ENCODE data around the gene ARMC7. TPM values are rescaled to one million over a fixed set of nuclear protein-coding genes. Genes with fewer than 3 reads are reported as not detected.
"Not testable (repeated sequence)": the region's sequence is repeated elsewhere in the genome, so short reads cannot be mapped to it uniquely, and the experiment has no call there.

Gene ARMC7
- total and polyA plus RNA-seq, 10 of the 15 experiments (the other 5 are each of a cell fraction or from before 2014, with no cell fraction given): 1.5 to 19.8 (median 6.3) TPM

DNA sequence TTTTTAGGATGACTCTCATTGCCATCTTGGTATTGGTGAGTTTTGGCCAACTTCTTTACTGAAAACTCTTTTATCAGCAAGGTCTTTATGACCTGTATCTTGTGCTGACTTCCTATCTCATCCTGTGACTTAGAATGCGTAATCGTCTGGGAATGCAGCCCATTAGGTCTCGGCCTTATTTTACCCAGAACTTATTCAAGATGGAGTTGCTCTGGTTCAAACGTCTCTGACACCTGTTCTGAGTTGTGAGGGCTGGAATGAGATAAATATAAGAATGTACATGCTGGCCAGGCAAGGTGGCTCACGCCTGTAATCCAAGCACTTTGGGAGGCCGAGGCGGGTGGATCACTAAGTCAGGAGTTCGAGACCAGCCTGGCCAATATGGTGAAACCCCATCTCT lies 48.7 kb downstream of the ARMC7 start:
- DNase-seq (ENCODE audit: low read depth, low spot score); H3K4me2 ChIP-seq (ENCODE audit: control insufficient read depth, insufficient read depth); BruUV-seq (replicated peaks); H4K20me1 ChIP-seq (ENCODE audit: control insufficient read depth, insufficient read depth); H2AFZ ChIP-seq (ENCODE audit: control insufficient read depth, low read depth, low read length); intact Hi-C loops (cut with micrococcal nuclease; ENCODE audit: unreplicated experiment); H3K79me2 ChIP-seq (ENCODE audit: control insufficient read depth, insufficient read depth, low read length); H3K4me3 ChIP-seq; H3K9me3 ChIP-seq (replicated peaks; ENCODE audit: control insufficient read depth, insufficient read depth, low read length); H3K27ac ChIP-seq (ENCODE audit: control insufficient read depth, insufficient read depth); FAIRE-seq; in situ Hi-C loops (cut with MboI); ATAC-seq; SMC1A ChIA-PET (ENCODE audit: uncharacterized antibody, unreplicated experiment); H3K27me3 ChIP-seq (replicated peaks in 1 of 2; ENCODE audit: control insufficient read depth in 2 of 2, insufficient read depth in 2 of 2, low read length in 1 of 2); H3K36me3 ChIP-seq (ENCODE audit: control insufficient read depth in 2 of 2, insufficient read depth in 2 of 2, low read length in 1 of 2); RAD21 ChIA-PET (ENCODE audit: unreplicated experiment); H3K4me1 ChIP-seq (ENCODE audit: control insufficient read depth, insufficient read depth, low read length); H3K9ac ChIP-seq (ENCODE audit: control insufficient read depth, insufficient read depth, low read length): not testable (repeated sequence)
- ChIA-PET POLR2A (interaction anchor here (0.7 kb wide), 2 partner anchors 15 to 528 kb away, joined by 3 to 6 read pairs; no protein-coding TSS in a partner anchor), CTCF (interaction anchor here (1.2 to 2.5 kb wide), 2 partner anchors 13 to 42 kb away, joined by 3 to 10 read pairs; no protein-coding TSS in a partner anchor)
- WGBS (ENCODE audit: insufficient coverage, insufficient replicate concordance, low lambda C conversion rate, missing lambda C conversion rate): 99% methylated on average over 8 of the region's 8 CpGs

DNA sequence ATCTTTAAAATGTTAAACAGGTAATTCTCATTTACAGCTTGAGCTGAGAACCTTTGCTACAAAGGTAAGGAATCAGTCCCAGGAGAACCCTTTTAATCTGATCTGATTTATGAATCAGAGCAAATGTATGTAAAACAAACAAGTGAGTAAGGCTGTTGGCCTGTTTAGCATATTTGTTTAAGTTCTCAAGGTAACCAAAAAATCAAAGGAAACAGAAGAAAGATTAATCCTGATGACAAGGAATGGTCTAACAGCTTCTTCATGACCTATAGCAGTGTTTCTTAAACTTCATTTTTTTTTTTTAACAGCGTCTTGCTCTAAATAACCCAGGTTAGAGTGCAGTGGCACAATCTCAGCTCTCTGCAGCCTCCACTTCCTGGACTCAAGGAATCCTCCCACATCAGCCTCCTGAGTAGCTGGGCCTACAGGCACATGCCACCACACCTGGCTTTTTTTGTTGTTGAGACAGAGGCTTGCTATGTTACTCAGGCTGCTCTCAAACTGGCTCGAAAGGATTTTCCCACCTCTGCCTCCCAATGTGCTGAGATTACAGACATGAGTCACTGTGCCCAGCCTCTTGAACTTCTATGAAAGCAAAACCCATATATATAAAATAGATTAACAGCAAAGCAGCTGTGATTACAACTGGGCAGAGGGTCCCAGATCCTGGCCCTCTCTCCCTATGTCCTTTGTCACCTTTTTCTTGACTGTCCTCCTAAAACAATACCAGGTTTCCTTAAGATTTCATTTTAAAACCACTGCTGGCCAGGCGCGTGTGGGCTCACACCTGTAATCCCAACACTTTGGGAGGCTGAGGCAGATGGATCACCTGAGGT lies 49.6 kb downstream of the ARMC7 start:
- Histone ChIP-seq H3K36me3 (ENCODE audit: control insufficient read depth in 2 of 2, insufficient read depth in 2 of 2, low read length in 1 of 2) (no peaks in the 10 kb centered on the region), H3K4me3 (no peak overlapping the region), H3K4me1 (ENCODE audit: control insufficient read depth, insufficient read depth, low read length) (peaks cover 6% of the 10 kb centered on the region), H3K27ac (ENCODE audit: control insufficient read depth, insufficient read depth) (no peak overlapping the region), H3K9ac (ENCODE audit: control insufficient read depth, insufficient read depth, low read length) (no peak overlapping the region), H3K4me2 (ENCODE audit: control insufficient read depth, insufficient read depth) (no peak overlapping the region), H3K9me3 (replicated peaks; ENCODE audit: control insufficient read depth, insufficient read depth, low read length) (no peaks in the 10 kb centered on the region), H3K79me2 (ENCODE audit: control insufficient read depth, insufficient read depth, low read length) (no peaks in the 10 kb centered on the region), H4K20me1 (ENCODE audit: control insufficient read depth, insufficient read depth) (no peaks in the 10 kb centered on the region), H2AFZ (ENCODE audit: control insufficient read depth, low read depth, low read length) (no peak overlapping the region), H3K27me3 (replicated peaks in 1 of 2; ENCODE audit: control insufficient read depth in 2 of 2, insufficient read depth in 2 of 2, low read length in 1 of 2) (no peaks in the 10 kb centered on the region)
- TF ChIP-seq SMC3 (IDR thresholded peaks at IDR 0.05; ENCODE audit: borderline replicate concordance, low read length): no peak
- WGBS (ENCODE audit: insufficient coverage, insufficient replicate concordance, low lambda C conversion rate, missing lambda C conversion rate): 63% methylated on average over 4 of the region's 4 CpGs
- RAD21 ChIA-PET (ENCODE audit: unreplicated experiment): interaction anchor here (0.9 kb wide), 1 partner anchor 42 kb away, joined by 4 read pairs; no protein-coding TSS in a partner anchor
- ATAC-seq (no peak), DNase-seq (ENCODE audit: low read depth, low spot score) (no peak), FAIRE-seq (no peak)
- intact Hi-C loops (cut with micrococcal nuclease; ENCODE audit: unreplicated experiment): no loop called here
- in situ Hi-C loops (cut with MboI): no loop called here
- no TSS peak for BruUV-seq (replicated peaks)
- SMC1A ChIA-PET (ENCODE audit: uncharacterized antibody, unreplicated experiment): interaction anchor here (0.8 to 1.5 kb wide), 5 partner anchors 9 to 14 kb away, joined by 3 to 4 read pairs (median 3); no protein-coding TSS in a partner anchor
- POLR2A ChIA-PET: interaction anchor here (0.6 kb wide), 1 partner anchor 53 kb away, joined by 4 read pairs; no protein-coding TSS in a partner anchor
- CTCF ChIA-PET: interaction anchor here (0.6 to 2.5 kb wide), 6 partner anchors 12 to 244 kb away, joined by 3 to 10 read pairs (median 3); no protein-coding TSS in a partner anchor

Measured in GM12878 (cell line).